HepG2 (cell line): Measurements from ENCODE around the gene APLP1. TPM values are rescaled to one million over a fixed set of nuclear protein-coding genes. Genes with fewer than 3 reads are reported as not detected.

Experiments
- DNMT1 ChIP-seq: sonication (generic); formaldehyde crosslinking; IDR thresholded peaks from 2 replicates; pipeline ENCODE4 v1.5.1; 2020; ENCODE audit warnings: mild to moderate bottlenecking, missing genetic modification reagents
- DPF2 ChIP-seq: sonication (generic); formaldehyde crosslinking; IDR thresholded peaks from 2 replicates; pipeline ENCODE4 v1.4.0; 2020; ENCODE audit warnings: mild to moderate bottlenecking, low read depth, missing genetic modification reagents, borderline replicate concordance
- MAFF ChIP-seq: IDR thresholded peaks from 2 replicates; pipeline ENCODE4 v1.6.1; 2011; ENCODE audit warnings: low read depth, low read length, improper control_type of control experiment
- TGIF2 ChIP-seq: IDR thresholded peaks from 2 replicates; pipeline ENCODE4 v1.6.1; 2016; ENCODE audit warnings: control low read depth, missing compliant biosample characterization
- TOPORS ChIP-seq: sonication (generic); formaldehyde crosslinking; IDR thresholded peaks from 2 replicates; pipeline ENCODE4 v1.8.0; 2023; ENCODE audit warnings: mild to moderate bottlenecking, missing genetic modification reagents
- ZFP37 ChIP-seq: sonication (generic); formaldehyde crosslinking; IDR thresholded peaks from 2 replicates; pipeline ENCODE4 v1.4.0; 2020; ENCODE audit warnings: missing genetic modification reagents, borderline replicate concordance
- ZNF44 ChIP-seq: sonication (generic); formaldehyde crosslinking; IDR thresholded peaks from 2 replicates; pipeline ENCODE4 v1.5.1; 2020; ENCODE audit warnings: mild to moderate bottlenecking, missing genetic modification reagents
- polyA plus RNA-seq, 8 experiments: library from polyadenylated mRNA; depleted of rRNA in 3 of 8; stranded (reverse) in 7 of 8; unstranded in 1 of 8; fragments of >200 nt; fragmentation: Illumina TruSeq in 4 of 8; extraction: Trizol in 4 of 8; gene quantifications; 2 replicates each; pipeline versions ENCODE4 v1.2.1 to v1.2.3, GENCODE V29; 2011 to 2016; ENCODE audit warnings: low read depth in 4 of 8, missing spikeins in 1 of 8, mixed read lengths in 1 of 8; ENCODE audit not compliant: insufficient read depth in 1 of 8
- total RNA-seq, 5 experiments: library from RNA; depleted of rRNA; stranded (reverse); fragments of >200 nt; fragmentation: Illumina TruSeq; extraction: Trizol; gene quantifications; 2 replicates each; pipeline ENCODE4 v1.2.3, GENCODE V29; 2016; ENCODE audit warnings: low read depth in 1 of 5
- TF ChIP-seq, protein P1 (sequence below): sonication (generic); formaldehyde crosslinking; conservative IDR thresholded peaks from 2 replicates; pipeline ENCODE4 v1.4.0; 2020; ENCODE audit warnings: missing genetic modification reagents
- TF ChIP-seq, protein P2 (sequence below), 2 experiments: sonication (generic) in 1 of 2; formaldehyde crosslinking in 1 of 2; IDR thresholded peaks; 2 replicates each; pipeline versions ENCODE4 v1.4.0 to v1.6.1; 2018 to 2020; ENCODE audit warnings: missing genetic modification reagents in 2 of 2, borderline replicate concordance in 1 of 2, low read depth in 1 of 2, mild to moderate bottlenecking in 1 of 2, missing biosample characterization in 1 of 2

The APLP1 gene
- total and polyA plus RNA-seq, 2 of the 13 experiments (the other 11 are each of a cell fraction or from before 2014, with no cell fraction given) = 2.0 to 2.9 TPM

GRCh38 chr19:35848919-35849505 is 19.4 kb upstream of the APLP1 start (continued):
- TF ChIP-seq, protein P1, sequence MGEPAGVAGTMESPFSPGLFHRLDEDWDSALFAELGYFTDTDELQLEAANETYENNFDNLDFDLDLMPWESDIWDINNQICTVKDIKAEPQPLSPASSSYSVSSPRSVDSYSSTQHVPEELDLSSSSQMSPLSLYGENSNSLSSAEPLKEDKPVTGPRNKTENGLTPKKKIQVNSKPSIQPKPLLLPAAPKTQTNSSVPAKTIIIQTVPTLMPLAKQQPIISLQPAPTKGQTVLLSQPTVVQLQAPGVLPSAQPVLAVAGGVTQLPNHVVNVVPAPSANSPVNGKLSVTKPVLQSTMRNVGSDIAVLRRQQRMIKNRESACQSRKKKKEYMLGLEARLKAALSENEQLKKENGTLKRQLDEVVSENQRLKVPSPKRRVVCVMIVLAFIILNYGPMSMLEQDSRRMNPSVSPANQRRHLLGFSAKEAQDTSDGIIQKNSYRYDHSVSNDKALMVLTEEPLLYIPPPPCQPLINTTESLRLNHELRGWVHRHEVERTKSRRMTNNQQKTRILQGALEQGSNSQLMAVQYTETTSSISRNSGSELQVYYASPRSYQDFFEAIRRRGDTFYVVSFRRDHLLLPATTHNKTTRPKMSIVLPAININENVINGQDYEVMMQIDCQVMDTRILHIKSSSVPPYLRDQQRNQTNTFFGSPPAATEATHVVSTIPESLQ (CRISPR knock-in tag) = no peak
- TF ChIP-seq TOPORS (no peak), TGIF2 (no peak), ZFP37 (CRISPR knock-in tag) (no peak), DNMT1 (no peak), ZNF44 (CRISPR knock-in tag) (no peak), MAFF (no peak), DPF2 (CRISPR knock-in tag) (no peak)
- TF ChIP-seq, protein P2, sequence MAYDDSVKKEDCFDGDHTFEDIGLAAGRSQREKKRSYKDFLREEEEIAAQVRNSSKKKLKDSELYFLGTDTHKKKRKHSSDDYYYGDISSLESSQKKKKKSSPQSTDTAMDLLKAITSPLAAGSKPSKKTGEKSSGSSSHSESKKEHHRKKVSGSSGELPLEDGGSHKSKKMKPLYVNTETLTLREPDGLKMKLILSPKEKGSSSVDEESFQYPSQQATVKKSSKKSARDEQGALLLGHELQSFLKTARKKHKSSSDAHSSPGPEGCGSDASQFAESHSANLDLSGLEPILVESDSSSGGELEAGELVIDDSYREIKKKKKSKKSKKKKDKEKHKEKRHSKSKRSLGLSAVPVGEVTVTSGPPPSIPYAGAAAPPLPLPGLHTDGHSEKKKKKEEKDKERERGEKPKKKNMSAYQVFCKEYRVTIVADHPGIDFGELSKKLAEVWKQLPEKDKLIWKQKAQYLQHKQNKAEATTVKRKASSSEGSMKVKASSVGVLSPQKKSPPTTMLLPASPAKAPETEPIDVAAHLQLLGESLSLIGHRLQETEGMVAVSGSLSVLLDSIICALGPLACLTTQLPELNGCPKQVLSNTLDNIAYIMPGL (CRISPR knock-in tag; IDR thresholded peaks at IDR 0.05; ENCODE audit: borderline replicate concordance in 1 of 2, low read depth in 1 of 2) = no peak
